GM21717 (cell line): Measurements from ENCODE around the gene SLC35D1.
"Not testable (repeated sequence)": the region's sequence is repeated elsewhere in the genome, so short reads cannot be mapped to it uniquely, and the experiment has no call there.

Source experiments
- ATAC-seq: cut with Tn5 transposase; IDR thresholded peaks from one replicate; pipeline ENCODE4 v1.9.1; 2021; ENCODE audit warnings: mild to moderate bottlenecking, moderate library complexity; ENCODE audit not compliant: unreplicated experiment

The SLC35D1 gene

GRCh38 chr1:67053785-67054772, at the start of gene SLC35D1:
Gene SLC35D1, minus strand, starts transcription at chr1:67054148. Its CDS starts 135 bp downstream, at chr1:67054013.
- peak; percentile 84 for ATAC-seq

GRCh38 chr1:67103548-67103947, 49.6 kb upstream of the SLC35D1 start:
- ATAC-seq: no peak

- ATAC-seq: no peak
Observed at GRCh38 chr1:67100833-67101232, 46.9 kb upstream of the SLC35D1 start.

GRCh38 chr1:67097305-67097704, 43.4 kb upstream of the SLC35D1 start:
- no peak for ATAC-seq

- no peak for ATAC-seq
Observed at GRCh38 chr1:67094191-67094590, 40.2 kb upstream of the SLC35D1 start.

- ATAC-seq: no peak
Observed at GRCh38 chr1:67089685-67090208, 35.8 kb upstream of the SLC35D1 start.

GRCh38 chr1:67088440-67088839, 34.5 kb upstream of the SLC35D1 start:
- no peak for ATAC-seq

- no peak for ATAC-seq
Observed at GRCh38 chr1:67085326-67085725, 31.4 kb upstream of the SLC35D1 start.

- no peak for ATAC-seq
Observed at GRCh38 chr1:67084765-67085318, 30.9 kb upstream of the SLC35D1 start.

- no peak for ATAC-seq
Observed at GRCh38 chr1:67078291-67078690, 24.3 kb upstream of the SLC35D1 start.

- ATAC-seq: no peak
Observed at GRCh38 chr1:67077593-67077992, 23.6 kb upstream of the SLC35D1 start.

GRCh38 chr1:67072749-67073148, 18.8 kb upstream of the SLC35D1 start:
- no peak for ATAC-seq

GRCh38 chr1:67067655-67068054, 13.7 kb upstream of the SLC35D1 start:
- not testable (repeated sequence) for ATAC-seq

- ATAC-seq: no peak
Observed at GRCh38 chr1:67062412-67062811, 8.5 kb upstream of the SLC35D1 start.

GRCh38 chr1:67061266-67061665, 7.3 kb upstream of the SLC35D1 start:
- ATAC-seq: no peak

GRCh38 chr1:67060811-67061218, 6.9 kb upstream of the SLC35D1 start:
- no peak for ATAC-seq

GRCh38 chr1:67059346-67059745, 5.4 kb upstream of the SLC35D1 start:
- ATAC-seq: no peak

- ATAC-seq: no peak
Observed at GRCh38 chr1:67058761-67059160, 4.8 kb upstream of the SLC35D1 start.

- ATAC-seq: no peak
Observed at GRCh38 chr1:67058242-67058641, 4.3 kb upstream of the SLC35D1 start.

GRCh38 chr1:67053535-67053784, 488 bp downstream of the SLC35D1 start:
- peak; percentile 45 for ATAC-seq

GRCh38 chr1:67052741-67053534, 1.0 kb downstream of the SLC35D1 start:
- ATAC-seq: peak; percentile 36
